PFSK-1 (cell line): ENCODE data around the gene C2.

ENCODE experiments used
- FOXP2 ChIP-seq: optimal IDR thresholded peaks from 2 replicates; pipeline ENCODE3; 2011; ENCODE audit warnings: borderline replicate concordance, control low read depth, inconsistent platforms; ENCODE audit not compliant: insufficient read depth; ENCODE audit errors: extremely low read length, extremely low read depth
- POLR2AphosphoS5 ChIP-seq: IDR thresholded peaks from 2 replicates; pipeline ENCODE4 v1.6.1; 2012; ENCODE audit warnings: low read depth, mild to moderate bottlenecking, control low read depth, low read length, moderate library complexity
- SIN3A ChIP-seq: IDR thresholded peaks from 2 replicates; pipeline ENCODE4 v1.6.1; 2012; ENCODE audit warnings: mild to moderate bottlenecking, low read length, moderate library complexity, borderline replicate concordance; ENCODE audit not compliant: insufficient read depth
- TAF1 ChIP-seq: IDR thresholded peaks from 2 replicates; pipeline ENCODE4 v1.6.1; 2012; ENCODE audit warnings: low read length, control low read depth, borderline replicate concordance; ENCODE audit not compliant: insufficient read depth
- TF ChIP-seq, protein P1 (sequence below), 2 experiments: IDR thresholded peaks; 2 replicates each; pipeline versions ENCODE4 v1.6.1 to v1.8.0; 2011 to 2012; ENCODE audit warnings: low read depth in 2 of 2, low read length in 2 of 2, control low read depth in 1 of 2, inconsistent platforms in 1 of 2, mild to moderate bottlenecking in 1 of 2, moderate library complexity in 1 of 2; ENCODE audit not compliant: insufficient read depth in 1 of 2

The C2 gene

DNA sequence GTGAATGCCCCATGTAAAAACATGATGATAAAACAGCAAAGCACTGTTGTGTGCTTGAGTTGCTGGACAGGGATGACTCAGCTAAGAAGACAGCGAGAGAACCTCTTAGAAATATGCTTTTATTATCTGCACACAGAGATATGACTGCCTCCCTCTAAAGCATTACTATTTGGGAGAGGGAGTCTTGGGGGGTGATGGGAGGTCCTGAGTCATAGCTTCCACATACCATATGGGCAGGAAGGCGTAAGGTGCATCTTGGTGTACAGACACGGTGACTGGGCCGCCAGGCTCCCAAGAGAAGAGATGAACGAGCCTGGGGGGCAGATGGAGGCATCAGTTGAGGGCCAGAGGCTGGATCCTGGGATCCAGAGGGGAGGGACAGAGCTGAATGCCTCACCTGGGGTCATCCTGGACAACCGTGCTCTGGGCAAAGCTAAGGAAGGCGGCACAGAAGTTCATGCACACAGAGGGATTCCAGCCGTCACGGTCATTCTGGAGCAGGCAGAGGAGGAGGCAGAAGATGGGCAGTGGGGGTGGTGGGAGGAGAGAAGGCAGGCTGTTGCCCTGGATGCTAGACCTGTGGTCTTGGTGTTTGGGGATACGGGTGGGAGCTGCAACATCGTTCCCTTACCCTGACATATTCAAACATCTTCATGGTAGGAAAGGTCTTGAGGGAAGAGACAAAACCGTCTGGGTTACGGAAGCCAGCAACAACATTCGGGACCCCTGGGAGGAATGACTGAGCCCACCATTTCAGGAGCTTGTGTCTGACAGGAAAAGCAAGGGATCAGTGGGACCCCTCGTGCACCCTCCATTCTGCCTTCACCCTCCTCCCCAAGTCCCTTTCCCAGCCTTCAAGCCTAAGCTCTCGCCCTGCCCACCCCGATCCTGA is 42.4 kb downstream of the C2 start:
- TF ChIP-seq FOXP2: no peak

DNA sequence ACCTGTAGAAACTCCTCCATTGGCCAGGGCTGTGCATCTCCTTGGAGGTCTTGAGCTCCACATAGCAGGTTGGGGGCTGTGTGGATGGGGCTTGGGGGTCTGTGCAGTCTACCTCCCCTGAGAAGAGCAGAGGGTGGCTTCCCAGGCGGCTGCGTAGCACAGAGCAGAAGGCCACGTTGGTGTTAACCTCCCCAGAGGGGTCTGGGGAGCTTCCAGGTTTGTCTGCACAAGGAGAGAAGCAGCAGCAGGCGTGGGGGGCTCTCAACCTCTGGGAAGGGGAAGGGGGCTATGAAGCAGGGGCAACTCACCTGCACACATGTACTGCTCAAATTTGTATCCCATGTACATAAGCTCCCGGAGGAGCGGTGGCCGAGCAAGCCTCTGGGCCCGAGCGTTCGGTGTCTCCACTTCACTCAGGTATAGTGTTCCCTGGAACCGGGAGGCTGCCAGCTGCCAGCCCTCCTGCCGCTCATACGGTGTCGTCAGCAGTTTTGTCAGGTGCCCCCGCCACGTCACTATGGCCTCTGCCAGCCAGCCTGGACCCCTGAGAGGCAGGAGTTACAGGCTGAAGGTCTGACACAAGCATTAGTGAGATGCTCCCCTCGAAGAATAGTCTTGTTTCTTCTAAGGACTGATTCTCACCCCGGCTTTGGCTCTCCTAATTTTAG is 43.2 kb downstream of the C2 start:
- peak; percentile 5; the same call in 1 of the 2 replicates for TF ChIP-seq TAF1
- peak; percentile 67 for TF ChIP-seq POLR2AphosphoS5
- TF ChIP-seq SIN3A: no peak
- TF ChIP-seq FOXP2: no peak

DNA sequence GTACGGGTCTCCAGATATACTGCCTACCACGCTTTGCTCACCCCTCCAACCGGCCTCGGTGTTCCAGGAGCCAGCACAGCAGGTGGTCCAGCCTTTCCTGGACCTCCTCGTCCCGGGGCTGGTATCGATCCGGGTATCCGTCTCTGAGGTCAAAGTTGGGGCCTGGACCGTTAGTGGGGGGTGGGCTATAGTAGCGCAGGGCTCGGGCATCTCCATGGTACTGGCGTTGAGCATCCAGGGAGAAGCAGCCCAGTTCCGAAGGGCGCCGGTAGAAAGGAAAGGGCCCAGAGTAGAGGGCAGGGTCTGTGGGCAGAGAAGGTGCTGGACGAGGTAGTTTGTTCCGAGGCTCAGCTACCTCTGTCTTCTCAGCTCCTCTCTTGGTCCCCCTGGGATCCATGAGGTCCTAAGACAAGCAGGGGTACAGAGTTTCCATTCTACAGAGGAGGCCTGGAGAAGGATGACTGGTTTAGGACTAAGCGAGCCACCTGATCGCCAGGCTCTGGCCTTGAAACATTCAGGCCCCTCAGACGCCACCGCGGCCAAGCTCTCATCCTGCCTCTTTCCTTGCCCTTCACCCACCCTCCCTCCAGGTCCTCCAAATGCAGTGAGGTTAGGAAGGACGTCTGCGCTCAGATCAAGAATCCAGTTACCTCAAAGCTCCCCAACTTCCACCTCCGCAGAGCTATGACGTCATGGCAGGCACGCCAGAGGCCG is 43.9 kb downstream of the C2 start:
- TF ChIP-seq POLR2AphosphoS5: peak; percentile 43; the same call in 1 of the 2 replicates
- TF ChIP-seq, protein P1, sequence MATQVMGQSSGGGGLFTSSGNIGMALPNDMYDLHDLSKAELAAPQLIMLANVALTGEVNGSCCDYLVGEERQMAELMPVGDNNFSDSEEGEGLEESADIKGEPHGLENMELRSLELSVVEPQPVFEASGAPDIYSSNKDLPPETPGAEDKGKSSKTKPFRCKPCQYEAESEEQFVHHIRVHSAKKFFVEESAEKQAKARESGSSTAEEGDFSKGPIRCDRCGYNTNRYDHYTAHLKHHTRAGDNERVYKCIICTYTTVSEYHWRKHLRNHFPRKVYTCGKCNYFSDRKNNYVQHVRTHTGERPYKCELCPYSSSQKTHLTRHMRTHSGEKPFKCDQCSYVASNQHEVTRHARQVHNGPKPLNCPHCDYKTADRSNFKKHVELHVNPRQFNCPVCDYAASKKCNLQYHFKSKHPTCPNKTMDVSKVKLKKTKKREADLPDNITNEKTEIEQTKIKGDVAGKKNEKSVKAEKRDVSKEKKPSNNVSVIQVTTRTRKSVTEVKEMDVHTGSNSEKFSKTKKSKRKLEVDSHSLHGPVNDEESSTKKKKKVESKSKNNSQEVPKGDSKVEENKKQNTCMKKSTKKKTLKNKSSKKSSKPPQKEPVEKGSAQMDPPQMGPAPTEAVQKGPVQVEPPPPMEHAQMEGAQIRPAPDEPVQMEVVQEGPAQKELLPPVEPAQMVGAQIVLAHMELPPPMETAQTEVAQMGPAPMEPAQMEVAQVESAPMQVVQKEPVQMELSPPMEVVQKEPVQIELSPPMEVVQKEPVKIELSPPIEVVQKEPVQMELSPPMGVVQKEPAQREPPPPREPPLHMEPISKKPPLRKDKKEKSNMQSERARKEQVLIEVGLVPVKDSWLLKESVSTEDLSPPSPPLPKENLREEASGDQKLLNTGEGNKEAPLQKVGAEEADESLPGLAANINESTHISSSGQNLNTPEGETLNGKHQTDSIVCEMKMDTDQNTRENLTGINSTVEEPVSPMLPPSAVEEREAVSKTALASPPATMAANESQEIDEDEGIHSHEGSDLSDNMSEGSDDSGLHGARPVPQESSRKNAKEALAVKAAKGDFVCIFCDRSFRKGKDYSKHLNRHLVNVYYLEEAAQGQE (IDR thresholded peaks at IDR 0.05; ENCODE audit: insufficient read depth in 1 of 2, low read depth in 2 of 2, low read length in 2 of 2): no peak

DNA sequence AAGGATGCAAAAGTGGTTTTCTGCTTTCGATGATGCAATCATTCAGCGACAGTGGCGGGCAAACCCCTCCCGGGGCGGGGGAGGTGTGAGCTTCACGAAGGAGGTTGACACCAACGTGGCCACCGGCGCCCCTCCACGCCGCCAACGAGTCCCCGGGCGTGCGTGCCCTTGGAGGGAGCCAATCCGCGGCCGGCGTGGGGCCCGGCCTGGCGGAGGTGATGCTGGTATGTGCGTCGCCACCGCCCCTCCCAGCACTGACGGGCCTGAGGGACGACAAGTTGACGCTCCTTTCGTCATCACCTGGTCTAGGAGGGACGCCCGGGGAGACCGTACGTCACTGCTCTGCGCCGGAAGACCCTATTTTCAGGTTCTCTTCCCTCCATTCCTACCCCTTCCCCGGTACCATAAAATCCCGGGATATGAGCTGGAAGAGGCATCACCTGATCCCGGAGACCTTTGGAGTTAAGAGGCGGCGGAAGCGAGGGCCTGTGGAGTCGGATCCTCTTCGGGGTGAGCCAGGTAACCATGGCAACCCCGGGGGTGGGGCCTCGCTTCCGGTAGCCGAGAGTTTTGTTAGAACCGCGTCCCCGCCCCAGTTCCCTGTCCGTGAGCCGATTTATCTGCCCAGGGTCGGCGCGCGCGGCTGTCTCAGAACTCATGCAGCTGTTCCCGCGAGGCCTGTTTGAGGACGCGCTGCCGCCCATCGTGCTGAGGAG is 44.6 kb downstream of the C2 start, which contains the start of gene DXO:
Gene DXO (minus strand): TSS at position 146 of the 716 bp plus-strand sequence. CDS start 463 bp downstream, outside the sequence.
- TF ChIP-seq POLR2AphosphoS5 (peak; percentile 55), SIN3A (peak; percentile 79; the same call in 1 of the 2 replicates), TAF1 (no peak)
- TF ChIP-seq, protein P1 (IDR thresholded peaks at IDR 0.05; ENCODE audit: insufficient read depth in 1 of 2, low read depth in 2 of 2, low read length in 2 of 2): peak in 1 of 2 experiments; percentile 29; a peak in 1 of 4 replicates

DNA sequence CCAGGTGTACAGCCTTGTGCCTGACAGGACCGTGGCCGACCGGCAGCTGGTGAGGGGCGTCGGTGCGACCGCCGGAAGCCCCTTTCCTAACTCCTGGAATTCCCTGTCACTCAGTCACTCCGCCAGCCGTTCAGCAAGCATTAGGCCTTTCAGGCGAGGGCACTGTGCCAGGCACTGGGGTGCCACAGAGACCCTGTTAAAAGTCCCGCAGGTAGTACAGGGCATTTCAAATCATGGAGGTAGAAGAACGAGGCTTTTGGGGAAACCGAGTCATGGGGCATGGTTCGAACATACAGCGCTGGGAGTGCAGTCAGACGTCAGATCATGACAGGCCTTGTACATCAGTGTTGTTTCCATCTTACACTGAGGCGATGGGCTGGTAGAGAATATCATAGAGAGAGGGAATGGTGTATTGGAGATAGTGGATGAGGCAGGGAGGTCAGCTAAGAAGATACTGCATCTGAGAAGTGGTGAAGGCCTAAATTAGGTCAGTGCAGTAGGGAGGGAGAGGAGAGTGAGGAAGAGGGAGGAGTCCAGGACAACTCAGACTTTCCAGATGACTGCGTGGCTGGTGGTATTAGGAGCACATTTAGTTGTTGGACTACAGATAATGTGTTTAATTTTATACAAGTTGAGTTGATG is 45.3 kb downstream of the C2 start:
- TF ChIP-seq, protein P1 (IDR thresholded peaks at IDR 0.05; ENCODE audit: insufficient read depth in 1 of 2, low read depth in 2 of 2, low read length in 2 of 2): no peak
- TF ChIP-seq FOXP2 (no peak), SIN3A (no peak), TAF1 (no peak), POLR2AphosphoS5 (no peak)
